ENCODE measurements around the gene MON1B.

The MON1B gene

DNA sequence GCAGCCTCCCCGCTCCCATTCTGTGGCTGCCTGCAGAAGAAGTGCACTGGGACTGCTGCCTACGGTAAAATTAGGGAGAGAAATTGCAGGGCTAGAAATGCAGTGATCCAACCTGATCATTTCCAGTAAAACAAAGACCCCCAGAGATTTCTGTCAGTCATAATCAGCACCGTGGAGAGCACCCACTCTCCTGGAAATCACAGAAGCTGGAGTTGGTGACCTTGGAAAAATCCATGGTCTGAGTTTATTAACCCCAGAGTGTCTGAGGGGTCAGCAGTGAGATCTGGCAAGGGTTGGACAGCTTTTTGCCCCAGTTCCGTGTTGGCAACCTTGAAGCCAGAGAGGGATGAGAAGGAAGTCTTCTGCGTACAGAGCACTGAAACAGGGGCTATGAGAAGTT is 16.0 kb downstream of the MON1B start:
- no peak for TF ChIP-seq CTCF (IDR thresholded peaks at IDR 0.05; ENCODE audit: insufficient read depth, low read length, poor library complexity, severe bottlenecking)
- no peak for TF ChIP-seq EZH2phosphoT487 (conservative IDR thresholded peaks at IDR 0.05; ENCODE audit: low read length)
- Histone ChIP-seq H3K79me2 (ENCODE audit: insufficient read depth, low read length) (no peaks in the 10 kb centered on the region), H3K4me3 (ENCODE audit: insufficient read depth, low read length, poor library complexity, severe bottlenecking) (no peak overlapping the region)

GRCh38 chr16:77208382-77208781 is 17.4 kb downstream of the MON1B start:
- no peak overlapping the region for H3K27ac ChIP-seq (ENCODE audit: low read depth, low read length)
- H3K79me2 ChIP-seq (ENCODE audit: insufficient read depth, low read length) = no peaks in the 10 kb centered on the region
- H3K4me2 ChIP-seq (ENCODE audit: low read depth, low read length, poor library complexity, severe bottlenecking) = no peak overlapping the region
- no peak overlapping the region for H2AFZ ChIP-seq (ENCODE audit: low read depth, low read length, severe bottlenecking)
- H3K9me2 ChIP-seq (replicated peaks; ENCODE audit: insufficient read depth, low read length) = no peaks in the 10 kb centered on the region
- H3K27me3 ChIP-seq (ENCODE audit: low read length) = no peaks in the 10 kb centered on the region
- no peaks in the 10 kb centered on the region for H3F3A ChIP-seq (ENCODE audit: insufficient read depth)
- H3K4me3 ChIP-seq (ENCODE audit: insufficient read depth, low read length, poor library complexity, severe bottlenecking) = no peak overlapping the region
- no peaks in the 10 kb centered on the region for H3K9me3 ChIP-seq (ENCODE audit: insufficient read depth, low read length)
- no peak overlapping the region for H3K9ac ChIP-seq (ENCODE audit: low read length)
- TF ChIP-seq CTCF (IDR thresholded peaks at IDR 0.05; ENCODE audit: insufficient read depth, low read length, poor library complexity, severe bottlenecking) (no peak), EZH2phosphoT487 (conservative IDR thresholded peaks at IDR 0.05; ENCODE audit: low read length) (no peak)
- no peaks in the 10 kb centered on the region for H3K36me3 ChIP-seq (ENCODE audit: low read length)
- no peaks in the 10 kb centered on the region for H4K20me1 ChIP-seq (ENCODE audit: low read depth, low read length)

More for the DNA sequence above, 16.0 kb downstream of the MON1B start:
- H3K36me3 ChIP-seq (ENCODE audit: low read length) = no peaks in the 10 kb centered on the region
- H3K9me2 ChIP-seq (replicated peaks; ENCODE audit: insufficient read depth, low read length) = no peaks in the 10 kb centered on the region
- no peak overlapping the region for H3K4me2 ChIP-seq (ENCODE audit: low read depth, low read length, poor library complexity, severe bottlenecking)
- no peaks in the 10 kb centered on the region for H3F3A ChIP-seq (ENCODE audit: insufficient read depth)
- H4K20me1 ChIP-seq (ENCODE audit: low read depth, low read length) = no peaks in the 10 kb centered on the region
- H3K9me3 ChIP-seq (ENCODE audit: insufficient read depth, low read length) = no peaks in the 10 kb centered on the region
- no peak overlapping the region for H3K27ac ChIP-seq (ENCODE audit: low read depth, low read length)
- H3K27me3 ChIP-seq (ENCODE audit: low read length) = no peaks in the 10 kb centered on the region
- no peak overlapping the region for H3K9ac ChIP-seq (ENCODE audit: low read length)
- H2AFZ ChIP-seq (ENCODE audit: low read depth, low read length, severe bottlenecking) = no peak overlapping the region

GRCh38 chr16:77211880-77212740 is 21.1 kb downstream of the MON1B start:
- no peak for TF ChIP-seq CTCF (IDR thresholded peaks at IDR 0.05; ENCODE audit: insufficient read depth, low read length, poor library complexity, severe bottlenecking)
- TF ChIP-seq EZH2phosphoT487 (conservative IDR thresholded peaks at IDR 0.05; ENCODE audit: low read length) = no peak
- Histone ChIP-seq H3K9me2 (replicated peaks; ENCODE audit: insufficient read depth, low read length) (no peaks in the 10 kb centered on the region), H3K4me2 (ENCODE audit: low read depth, low read length, poor library complexity, severe bottlenecking) (peak overlapping the region; percentile 57), H3F3A (ENCODE audit: insufficient read depth) (no peaks in the 10 kb centered on the region), H3K79me2 (ENCODE audit: insufficient read depth, low read length) (no peaks in the 10 kb centered on the region), H3K36me3 (ENCODE audit: low read length) (no peaks in the 10 kb centered on the region), H3K4me3 (ENCODE audit: insufficient read depth, low read length, poor library complexity, severe bottlenecking) (peak overlapping the region; percentile 60), H3K9ac (ENCODE audit: low read length) (peak overlapping the region; percentile 74), H3K9me3 (ENCODE audit: insufficient read depth, low read length) (no peaks in the 10 kb centered on the region), H3K27ac (ENCODE audit: low read depth, low read length) (peak overlapping the region; percentile 5; the same call in 1 of the 2 replicates), H4K20me1 (ENCODE audit: low read depth, low read length) (no peaks in the 10 kb centered on the region), H3K27me3 (ENCODE audit: low read length) (no peaks in the 10 kb centered on the region), H2AFZ (ENCODE audit: low read depth, low read length, severe bottlenecking) (peak overlapping the region; percentile 92)

Measured in SU-DHL-6 (cell line).